CD4-positive, alpha-beta memory T cell (primary cell): ENCODE measurements around the gene KPNA2. TPM values are rescaled to one million over a fixed set of nuclear protein-coding genes. Genes with fewer than 3 reads are reported as not detected.
"Not testable (repeated sequence)": the region's sequence is repeated elsewhere in the genome, so short reads cannot be mapped to it uniquely, and the experiment has no call there.

Experiments used
- CTCF ChIA-PET: fragments of 350-600 bp; sonication (Branson Sonifier 250); formaldehyde crosslinking; loops from one replicate; lab custom pipeline; 2021; ENCODE audit warnings: inconsistent platforms; ENCODE audit not compliant: partially characterized antibody; lab: Charles Lee
- POLR2A ChIA-PET: fragments of 350-600 bp; sonication (Branson Sonifier 250); formaldehyde crosslinking; loops from one replicate; lab custom pipeline; 2021; ENCODE audit not compliant: partially characterized antibody; lab: Charles Lee
- DNase-seq, 5 donors: peaks; one replicate each; pipeline versions ENCODE4 v3.0.0 to v3.0.0-alpha.2; 2020 to 2022; ENCODE audit warnings: mixed read lengths in 1 of 5
- H3K27ac ChIP-seq: one replicate; pipeline ENCODE4 v1.7.0; 2013; ENCODE audit warnings: low read depth, low read length
- H3K27me3 ChIP-seq: 2 replicates; pipeline ENCODE4 v1.7.0; 2013; ENCODE audit warnings: mild to moderate bottlenecking, low read length, moderate library complexity; ENCODE audit not compliant: insufficient read depth
- H3K36me3 ChIP-seq: 2 replicates; pipeline ENCODE4 v1.7.0; 2013; ENCODE audit warnings: mild to moderate bottlenecking, low read length, moderate library complexity; ENCODE audit not compliant: insufficient read depth
- H3K4me1 ChIP-seq: 2 replicates; pipeline ENCODE4 v1.7.0; 2013; ENCODE audit warnings: mild to moderate bottlenecking, low read length, moderate library complexity; ENCODE audit not compliant: insufficient read depth
- H3K4me3 ChIP-seq, 2 donors: one replicate each; pipeline ENCODE4 v1.7.0; 2013; ENCODE audit warnings: low read length in 2 of 2, mild to moderate bottlenecking in 1 of 2
- H3K9me3 ChIP-seq, 2 donors: one replicate each; pipeline ENCODE4 v1.7.0; 2013; ENCODE audit warnings: low read length in 2 of 2, control low read depth in 1 of 2; ENCODE audit not compliant: control insufficient read depth in 1 of 2
- H3K27ac Mint-ChIP-seq, 7 donors: one replicate each; pipeline ENCODE4 v1.8.0; 2020 to 2021; ENCODE audit warnings: mixed read lengths in 7 of 7, mild to moderate bottlenecking in 6 of 7, inconsistent platforms in 3 of 7, moderate library complexity in 3 of 7
- H3K27me3 Mint-ChIP-seq, 2 donors: one replicate each; pipeline ENCODE4 v1.8.0; 2020 to 2021; ENCODE audit warnings: mixed read lengths in 2 of 2
- H3K36me3 Mint-ChIP-seq, 2 donors: one replicate each; pipeline ENCODE4 v1.8.0; 2020 to 2021; ENCODE audit warnings: mixed read lengths in 2 of 2, inconsistent platforms in 1 of 2, mild to moderate bottlenecking in 1 of 2
- H3K4me1 Mint-ChIP-seq, 4 donors: one replicate each; pipeline ENCODE4 v1.8.0; 2020 to 2021; ENCODE audit warnings: mixed read lengths in 4 of 4, mild to moderate bottlenecking in 1 of 4
- H3K4me3 Mint-ChIP-seq, 8 donors: one replicate each; pipeline ENCODE4 v1.8.0; 2020 to 2021; ENCODE audit warnings: mixed read lengths in 8 of 8, mild to moderate bottlenecking in 7 of 8, moderate library complexity in 6 of 8, inconsistent platforms in 3 of 8
- H3K9me3 Mint-ChIP-seq, 8 donors: one replicate each; pipeline ENCODE4 v1.8.0; 2020 to 2021; ENCODE audit warnings: mixed read lengths in 8 of 8, mild to moderate bottlenecking in 5 of 8, inconsistent platforms in 3 of 8, moderate library complexity in 1 of 8
- intact Hi-C: fragments of 100-400 bp; cut with micrococcal nuclease; formaldehyde crosslinking; loops from one replicate; pipeline ENCODE4 v1.15.1; 2023
- polyA plus RNA-seq, 2 donors: library from polyadenylated mRNA; unstranded; fragments of 300-500 nt; fragmentation: Illumina TruSeq; gene quantifications; one replicate each; pipeline ENCODE4 v1.2.3, GENCODE V29; 2021
- total RNA-seq, 2 experiments: library from RNA; stranded (reverse); gene quantifications; one replicate each; pipeline ENCODE4 v1.2.3, GENCODE V29; 2021

Gene KPNA2
- total and polyA plus RNA-seq, 4 experiments from 2014 or later, result 12.6 to 34.1 (median 19.1) TPM

GRCh38 chr17:68086666-68087065, 51.1 kb downstream of the KPNA2 start:
- H3K27me3 ChIP-seq, H3K9me3 Mint-ChIP-seq, H3K27me3 Mint-ChIP-seq, H3K36me3 Mint-ChIP-seq, POLR2A ChIA-PET, H3K27ac ChIP-seq, H3K36me3 ChIP-seq, H3K4me3 ChIP-seq, intact Hi-C loops, H3K9me3 ChIP-seq: not testable (repeated sequence)
- peaks cover 31 to 53% (median 42%) of the 10 kb centered on the region in 4 donors for H3K4me1 Mint-ChIP-seq
- CTCF ChIA-PET, result interaction anchor here (0.6 to 1.2 kb wide), 2 partner anchors 29 to 94 kb away, joined by 3 to 5 read pairs; no protein-coding TSS in a partner anchor
- DNase-seq, result peak in 1 of 5 donors; percentile 44
- H3K4me1 ChIP-seq, result peaks cover 37% of the 10 kb centered on the region
- peak overlapping the region; percentile 27 to 92 (median 85) for H3K27ac Mint-ChIP-seq
- H3K4me3 Mint-ChIP-seq, result peak overlapping the region; percentile 77 to 87 (median 84)

- CTCF ChIA-PET, result interaction anchor here (1.2 kb wide), 1 partner anchor 30 kb away, joined by 5 read pairs; no protein-coding TSS in a partner anchor
- H3K27ac ChIP-seq, H3K9me3 ChIP-seq, H3K4me3 ChIP-seq, H3K27me3 ChIP-seq, H3K9me3 Mint-ChIP-seq, POLR2A ChIA-PET, H3K36me3 Mint-ChIP-seq, H3K36me3 ChIP-seq, intact Hi-C loops, H3K27me3 Mint-ChIP-seq: not testable (repeated sequence)
- DNase-seq, result peak in 4 of 5 donors; percentile 27 to 52 (median 36)
- H3K4me1 ChIP-seq, result peaks cover 37% of the 10 kb centered on the region
- Mint-ChIP-seq H3K27ac (peak overlapping the region; percentile 27 to 90 (median 81)), H3K4me1 (peaks cover 31 to 50% (median 42%) of the 10 kb centered on the region in 4 donors), H3K4me3 (peak overlapping the region; percentile 77 to 87 (median 84))
Observed at GRCh38 chr17:68087131-68087623, 51.6 kb downstream of the KPNA2 start.

DNA sequence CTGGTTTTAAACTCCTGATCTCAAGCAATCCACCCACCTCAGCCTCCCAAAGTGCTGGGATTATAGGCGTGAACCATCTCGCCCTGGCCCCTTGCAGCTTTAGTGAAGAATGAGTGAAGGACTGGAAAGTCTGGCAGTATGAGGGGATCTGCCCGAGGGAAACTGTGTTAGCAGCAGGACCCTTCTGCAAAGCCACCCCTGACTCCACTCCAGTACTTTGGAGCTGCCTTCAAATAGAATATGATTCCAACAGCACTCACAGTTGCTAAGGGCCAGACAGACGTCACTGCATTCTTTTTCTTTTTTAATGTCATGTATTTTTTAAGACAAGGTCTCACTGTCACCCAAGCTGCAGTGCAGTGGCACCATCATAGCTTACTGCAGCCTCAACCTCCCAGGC, 52.3 kb downstream of the KPNA2 start:
- no peaks in the 10 kb centered on the region for H3K9me3 Mint-ChIP-seq
- Histone ChIP-seq H3K27ac (no peak overlapping the region), H3K4me3 (no peak overlapping the region), H3K4me1 (peaks cover 37% of the 10 kb centered on the region), H3K36me3 (no peaks in the 10 kb centered on the region), H3K9me3 (no peaks in the 10 kb centered on the region), H3K27me3 (no peaks in the 10 kb centered on the region)
- no peaks in the 10 kb centered on the region for H3K36me3 Mint-ChIP-seq
- no peak for DNase-seq
- CTCF ChIA-PET, result no interaction called here
- POLR2A ChIA-PET, result no interaction called here
- H3K4me3 Mint-ChIP-seq, result peak overlapping the region in 5 of 8 donors; percentile 17 to 86 (median 55)
- H3K27ac Mint-ChIP-seq, result peak overlapping the region in 4 of 7 donors; percentile 35 to 64 (median 54)
- H3K27me3 Mint-ChIP-seq, result no peaks in the 10 kb centered on the region
- peaks cover 31 to 50% (median 42%) of the 10 kb centered on the region in 4 donors for H3K4me1 Mint-ChIP-seq
- intact Hi-C loops, result no loop called here

DNA sequence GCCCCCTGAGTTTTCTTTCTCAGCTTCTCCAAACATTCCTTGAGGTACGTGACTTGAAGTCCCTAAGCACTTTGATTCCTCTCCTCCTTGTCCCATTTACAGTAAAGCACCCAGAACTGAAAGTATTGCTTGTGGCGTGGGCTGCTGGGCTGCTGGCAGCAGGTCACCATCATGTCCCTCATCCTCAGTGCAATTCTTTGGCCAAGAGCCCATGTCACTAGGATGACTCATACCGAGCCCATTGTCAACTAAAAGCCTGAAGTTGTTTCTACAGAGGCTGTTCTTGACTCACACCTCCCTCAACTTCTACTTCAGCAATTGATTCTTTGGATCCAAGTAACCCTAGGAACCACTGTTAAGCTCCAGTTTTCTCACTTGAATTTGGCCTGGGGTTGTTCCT, 54.3 kb downstream of the KPNA2 start:
- no peak for DNase-seq
- Mint-ChIP-seq H3K36me3 (no peaks in the 10 kb centered on the region), H3K27ac (peak overlapping the region in 1 of 7 donors; percentile 63), H3K4me1 (peaks cover 31 to 50% (median 42%) of the 10 kb centered on the region in 4 donors), H3K4me3 (no peak overlapping the region), H3K27me3 (no peaks in the 10 kb centered on the region), H3K9me3 (no peaks in the 10 kb centered on the region)
- ChIA-PET CTCF (no interaction called here), POLR2A (no interaction called here)
- Histone ChIP-seq H3K4me3 (no peak overlapping the region), H3K27me3 (no peaks in the 10 kb centered on the region), H3K27ac (no peak overlapping the region), H3K9me3 (no peaks in the 10 kb centered on the region), H3K4me1 (peaks cover 37% of the 10 kb centered on the region), H3K36me3 (no peaks in the 10 kb centered on the region)
- intact Hi-C loops, result no loop called here

DNA sequence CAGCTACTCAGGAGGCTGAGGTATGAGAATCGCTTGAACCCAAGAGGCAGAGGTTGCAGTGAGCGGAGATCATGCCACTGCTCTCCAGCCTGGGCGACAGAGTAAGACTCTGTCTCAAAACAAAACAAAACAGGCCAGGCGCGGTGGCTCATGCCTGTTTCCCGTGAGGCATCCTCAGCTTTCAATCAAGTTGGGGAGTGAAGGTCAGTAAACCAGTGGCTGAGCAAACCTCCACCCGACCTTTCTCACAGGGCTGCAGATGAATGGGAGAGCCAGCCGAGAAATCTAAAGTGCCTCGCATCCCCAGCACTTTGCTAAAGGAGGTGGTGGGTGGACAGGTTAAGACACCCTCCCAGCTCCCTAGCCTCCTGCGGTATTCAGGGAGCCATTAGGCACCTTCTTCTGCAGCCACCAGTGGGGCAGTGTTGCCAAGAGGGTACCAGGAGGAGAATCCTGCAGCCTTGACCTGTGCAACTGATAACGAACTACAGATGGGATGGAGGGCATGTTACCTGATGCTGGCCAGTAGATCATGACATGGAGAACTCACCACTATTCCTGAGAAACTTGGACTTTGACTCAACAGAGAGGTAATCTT, 59.0 kb downstream of the KPNA2 start:
- Histone ChIP-seq H3K27ac (no peak overlapping the region), H3K9me3 (no peaks in the 10 kb centered on the region), H3K36me3 (no peaks in the 10 kb centered on the region), H3K4me1 (no peaks in the 10 kb centered on the region), H3K4me3 (no peak overlapping the region), H3K27me3 (no peaks in the 10 kb centered on the region)
- CTCF ChIA-PET, result no interaction called here
- no peaks in the 10 kb centered on the region for H3K9me3 Mint-ChIP-seq
- H3K36me3 Mint-ChIP-seq, result no peaks in the 10 kb centered on the region
- no peaks in the 10 kb centered on the region for H3K27me3 Mint-ChIP-seq
- no peak for DNase-seq
- H3K27ac Mint-ChIP-seq, result no peak overlapping the region
- POLR2A ChIA-PET, result no interaction called here
- intact Hi-C loops, result no loop called here
- H3K4me1 Mint-ChIP-seq, result peaks cover 3 to 5% (median 4%) of the 10 kb centered on the region in 4 donors
- no peak overlapping the region for H3K4me3 Mint-ChIP-seq

GRCh38 chr17:68095205-68095811, 59.8 kb downstream of the KPNA2 start:
- H3K27ac ChIP-seq, result no peak overlapping the region
- H3K4me3 ChIP-seq, result no peak overlapping the region
- peak overlapping the region in 1 of 7 donors; percentile 66 for H3K27ac Mint-ChIP-seq
- peaks cover 0 to 7% (median 2%) of the 10 kb centered on the region in 4 donors for H3K4me1 Mint-ChIP-seq
- no peak for DNase-seq
- POLR2A ChIA-PET, result no interaction called here
- H3K36me3 Mint-ChIP-seq, result no peaks in the 10 kb centered on the region
- H3K9me3 ChIP-seq, result no peaks in the 10 kb centered on the region
- no peaks in the 10 kb centered on the region for H3K27me3 Mint-ChIP-seq
- no peaks in the 10 kb centered on the region for H3K27me3 ChIP-seq
- H3K4me3 Mint-ChIP-seq, result no peak overlapping the region
- H3K36me3 ChIP-seq, result no peaks in the 10 kb centered on the region
- CTCF ChIA-PET, result no interaction called here
- intact Hi-C loops, result no loop called here
- no peaks in the 10 kb centered on the region for H3K9me3 Mint-ChIP-seq
- H3K4me1 ChIP-seq, result no peaks in the 10 kb centered on the region

GRCh38 chr17:68096111-68096510, 60.6 kb downstream of the KPNA2 start:
- POLR2A ChIA-PET, result no interaction called here

More at GRCh38 chr17:68096111-68096510, 60.6 kb downstream of the KPNA2 start:
- H3K36me3 Mint-ChIP-seq, result peaks cover 0 to 2% of the 10 kb centered on the region in 2 donors
- H3K27me3 Mint-ChIP-seq, result no peaks in the 10 kb centered on the region
- no peak for DNase-seq
- no peaks in the 10 kb centered on the region for H3K27me3 ChIP-seq
- H3K4me3 ChIP-seq, result no peak overlapping the region
- no peak overlapping the region for H3K4me3 Mint-ChIP-seq
- intact Hi-C loops, result no loop called here
- H3K4me1 ChIP-seq, result peaks cover 4% of the 10 kb centered on the region
- H3K9me3 ChIP-seq, result no peaks in the 10 kb centered on the region
- peaks cover 0 to 15% (median 7%) of the 10 kb centered on the region in 4 donors for H3K4me1 Mint-ChIP-seq
- H3K27ac Mint-ChIP-seq, result no peak overlapping the region
- H3K9me3 Mint-ChIP-seq, result peaks cover 0 to 2% (median 0%) of the 10 kb centered on the region in 8 donors
- CTCF ChIA-PET, result no interaction called here
- no peaks in the 10 kb centered on the region for H3K36me3 ChIP-seq
- H3K27ac ChIP-seq, result no peak overlapping the region
